ENCODE results near the gene USP36.

The USP36 gene

GRCh38 chr17:78766225-78766624, 74.4 kb downstream of the USP36 start:
- Histone ChIP-seq H4K20me1 (ENCODE audit: insufficient read depth, low read length) (peaks cover 80% of the 10 kb centered on the region), H3K4me1 (ENCODE audit: low read length) (peaks cover 41% of the 10 kb centered on the region), H3K9ac (ENCODE audit: low read length) (no peak overlapping the region), H3K27me3 (ENCODE audit: low read depth, low read length) (no peaks in the 10 kb centered on the region), H3K4me3 (ENCODE audit: low read length) (no peak overlapping the region), H2AFZ (ENCODE audit: low read depth, low read length) (no peak overlapping the region), H3K4me2 (ENCODE audit: low read length) (no peak overlapping the region), H3K9me3 (ENCODE audit: insufficient read depth, low read length) (no peaks in the 10 kb centered on the region), H3K27ac (ENCODE audit: low read length) (no peak overlapping the region), H3K79me2 (ENCODE audit: low read length) (peaks cover 100% of the 10 kb centered on the region), H3K36me3 (replicated peaks; ENCODE audit: low read depth, low read length) (peaks cover 3% of the 10 kb centered on the region)
- no peak for TF ChIP-seq EZH2phosphoT487 (IDR thresholded peaks at IDR 0.05; ENCODE audit: low read depth)
- no peak for TF ChIP-seq CTCF (IDR thresholded peaks at IDR 0.05; ENCODE audit: low read depth, low read length)

GRCh38 chr17:78765821-78766220, 74.8 kb downstream of the USP36 start:
- Histone ChIP-seq H4K20me1 (ENCODE audit: insufficient read depth, low read length) (peaks cover 84% of the 10 kb centered on the region), H3K36me3 (replicated peaks; ENCODE audit: low read depth, low read length) (peaks cover 3% of the 10 kb centered on the region), H3K27ac (ENCODE audit: low read length) (no peak overlapping the region), H2AFZ (ENCODE audit: low read depth, low read length) (no peak overlapping the region), H3K4me1 (ENCODE audit: low read length) (peaks cover 37% of the 10 kb centered on the region), H3K4me2 (ENCODE audit: low read length) (no peak overlapping the region), H3K79me2 (ENCODE audit: low read length) (peaks cover 100% of the 10 kb centered on the region), H3K27me3 (ENCODE audit: low read depth, low read length) (no peaks in the 10 kb centered on the region), H3K9me3 (ENCODE audit: insufficient read depth, low read length) (no peaks in the 10 kb centered on the region), H3K9ac (ENCODE audit: low read length) (no peak overlapping the region), H3K4me3 (ENCODE audit: low read length) (no peak overlapping the region)
- TF ChIP-seq CTCF (IDR thresholded peaks at IDR 0.05; ENCODE audit: low read depth, low read length), result no peak
- TF ChIP-seq EZH2phosphoT487 (IDR thresholded peaks at IDR 0.05; ENCODE audit: low read depth), result no peak

GRCh38 chr17:78764871-78765270, 75.7 kb downstream of the USP36 start:
- Histone ChIP-seq H4K20me1 (ENCODE audit: insufficient read depth, low read length) (peaks cover 90% of the 10 kb centered on the region), H3K9ac (ENCODE audit: low read length) (no peak overlapping the region), H3K27ac (ENCODE audit: low read length) (no peak overlapping the region), H3K27me3 (ENCODE audit: low read depth, low read length) (no peaks in the 10 kb centered on the region), H3K36me3 (replicated peaks; ENCODE audit: low read depth, low read length) (peaks cover 3% of the 10 kb centered on the region), H3K79me2 (ENCODE audit: low read length) (peaks cover 97% of the 10 kb centered on the region), H2AFZ (ENCODE audit: low read depth, low read length) (no peak overlapping the region), H3K4me3 (ENCODE audit: low read length) (no peak overlapping the region), H3K4me2 (ENCODE audit: low read length) (no peak overlapping the region), H3K4me1 (ENCODE audit: low read length) (peaks cover 38% of the 10 kb centered on the region), H3K9me3 (ENCODE audit: insufficient read depth, low read length) (no peaks in the 10 kb centered on the region)
- TF ChIP-seq CTCF (IDR thresholded peaks at IDR 0.05; ENCODE audit: low read depth, low read length) (no peak), EZH2phosphoT487 (IDR thresholded peaks at IDR 0.05; ENCODE audit: low read depth) (no peak)

DNA sequence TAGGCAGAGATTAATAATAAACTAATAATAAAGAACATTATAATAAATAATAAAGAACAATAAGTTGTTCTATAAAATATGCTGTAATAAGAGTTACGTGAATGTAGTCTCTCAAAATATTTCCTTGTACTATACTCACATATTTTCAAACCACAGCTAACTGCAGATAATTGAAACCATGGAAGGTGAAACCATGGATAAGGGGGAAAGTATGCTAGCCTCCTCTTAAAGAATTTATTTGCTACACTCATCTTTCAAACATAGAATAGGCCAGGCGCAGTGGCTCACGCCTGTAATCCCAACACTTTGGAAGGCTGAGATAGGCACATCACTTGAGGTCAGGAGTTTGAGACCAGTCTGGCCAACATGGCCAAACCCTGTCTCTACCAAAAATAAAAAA, 77.1 kb downstream of the USP36 start:
- Histone ChIP-seq H3K79me2 (ENCODE audit: low read length) (peaks cover 97% of the 10 kb centered on the region), H3K4me3 (ENCODE audit: low read length) (no peak overlapping the region), H3K9me3 (ENCODE audit: insufficient read depth, low read length) (no peaks in the 10 kb centered on the region), H3K27me3 (ENCODE audit: low read depth, low read length) (no peaks in the 10 kb centered on the region), H3K27ac (ENCODE audit: low read length) (no peak overlapping the region), H2AFZ (ENCODE audit: low read depth, low read length) (no peak overlapping the region), H4K20me1 (ENCODE audit: insufficient read depth, low read length) (peaks cover 90% of the 10 kb centered on the region), H3K9ac (ENCODE audit: low read length) (no peak overlapping the region), H3K4me1 (ENCODE audit: low read length) (peaks cover 35% of the 10 kb centered on the region), H3K36me3 (replicated peaks; ENCODE audit: low read depth, low read length) (peaks cover 3% of the 10 kb centered on the region), H3K4me2 (ENCODE audit: low read length) (no peak overlapping the region)
- TF ChIP-seq CTCF (IDR thresholded peaks at IDR 0.05; ENCODE audit: low read depth, low read length) (no peak), EZH2phosphoT487 (IDR thresholded peaks at IDR 0.05; ENCODE audit: low read depth) (no peak)
